Peyer's patch (tissue), 4 donors: ENCODE data around the gene ELOA2.
"Not testable (repeated sequence)": the region's sequence is repeated elsewhere in the genome, so short reads cannot be mapped to it uniquely, and the experiment has no call there.

Experiments
- CTCF ChIP-seq, 6 experiments: fragments of 450-650 bp in 4 of 6; fragments of 200-600 bp in 2 of 6; sonication (generic) in 1 of 6; IDR thresholded peaks; one replicate each; pipeline ENCODE4 v1.5.1; 2017 to 2019; ENCODE audit warnings: antibody characterized with exemption in 6 of 6, mild to moderate bottlenecking in 3 of 6, moderate library complexity in 1 of 6
- POLR2A ChIP-seq, 2 donors: fragments of 450-650 bp; IDR thresholded peaks; one replicate each; pipeline ENCODE4 v1.5.1; 2017; ENCODE audit warnings: antibody characterized with exemption in 2 of 2, mild to moderate bottlenecking in 2 of 2, moderate library complexity in 2 of 2

- TF ChIP-seq POLR2A, CTCF (IDR thresholded peaks at IDR 0.05): not testable (repeated sequence)
Measured at GRCh38 chr18:47020757-47021156, 14.7 kb downstream of the ELOA2 start.
